ENCODE data around the gene ABCA2.

DNA sequence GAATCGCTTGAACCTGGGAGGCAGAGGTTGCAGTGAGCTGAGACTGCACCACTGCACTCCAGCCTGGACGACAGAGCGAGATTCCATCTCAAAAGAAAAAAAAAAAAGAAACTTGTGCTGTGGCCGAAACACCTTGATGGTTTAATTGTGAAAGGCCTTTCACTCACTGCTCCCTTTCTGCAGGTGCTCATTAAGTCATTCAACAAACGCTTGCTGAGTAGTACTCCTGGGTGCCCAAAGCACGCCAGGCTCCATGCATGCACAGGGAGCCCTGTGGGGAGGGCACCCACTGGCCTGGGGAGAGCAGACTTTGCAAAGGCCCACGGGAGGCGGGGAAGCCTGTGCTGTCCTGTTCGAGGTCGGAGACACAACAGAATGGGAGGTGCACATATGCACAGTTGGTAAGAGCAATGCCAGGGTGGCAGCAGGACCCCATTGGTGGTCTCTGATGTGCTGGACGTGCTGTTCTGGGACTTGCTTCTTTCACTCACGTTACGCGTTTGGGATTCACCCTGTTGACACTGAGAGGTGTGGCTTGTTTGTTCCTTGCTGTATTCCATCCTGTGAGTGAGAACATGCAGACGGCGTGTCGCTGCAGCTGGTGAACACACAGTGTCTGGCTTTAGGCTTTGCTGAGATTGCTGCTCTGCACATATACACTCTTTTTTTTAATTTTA is 28.8 kb upstream of the ABCA2 start:
- TF ChIP-seq POLR2AphosphoS5 (IDR thresholded peaks at IDR 0.05) (no peak), POLR2A (IDR thresholded peaks at IDR 0.05) (no peak)
- TF ChIP-seq, protein P1, sequence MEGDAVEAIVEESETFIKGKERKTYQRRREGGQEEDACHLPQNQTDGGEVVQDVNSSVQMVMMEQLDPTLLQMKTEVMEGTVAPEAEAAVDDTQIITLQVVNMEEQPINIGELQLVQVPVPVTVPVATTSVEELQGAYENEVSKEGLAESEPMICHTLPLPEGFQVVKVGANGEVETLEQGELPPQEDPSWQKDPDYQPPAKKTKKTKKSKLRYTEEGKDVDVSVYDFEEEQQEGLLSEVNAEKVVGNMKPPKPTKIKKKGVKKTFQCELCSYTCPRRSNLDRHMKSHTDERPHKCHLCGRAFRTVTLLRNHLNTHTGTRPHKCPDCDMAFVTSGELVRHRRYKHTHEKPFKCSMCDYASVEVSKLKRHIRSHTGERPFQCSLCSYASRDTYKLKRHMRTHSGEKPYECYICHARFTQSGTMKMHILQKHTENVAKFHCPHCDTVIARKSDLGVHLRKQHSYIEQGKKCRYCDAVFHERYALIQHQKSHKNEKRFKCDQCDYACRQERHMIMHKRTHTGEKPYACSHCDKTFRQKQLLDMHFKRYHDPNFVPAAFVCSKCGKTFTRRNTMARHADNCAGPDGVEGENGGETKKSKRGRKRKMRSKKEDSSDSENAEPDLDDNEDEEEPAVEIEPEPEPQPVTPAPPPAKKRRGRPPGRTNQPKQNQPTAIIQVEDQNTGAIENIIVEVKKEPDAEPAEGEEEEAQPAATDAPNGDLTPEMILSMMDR (IDR thresholded peaks at IDR 0.05): no peak

Data from breast epithelium (tissue), 3 donors.